22Rv1 (cell line): ENCODE data around the gene CAPN11.
"Not testable (repeated sequence)": the region's sequence is repeated elsewhere in the genome, so short reads cannot be mapped to it uniquely, and the experiment has no call there.

Experiments
- H3K27ac ChIP-seq: fragments of 450-650 bp; 2 replicates; pipeline ENCODE4 v1.5.1; 2017
- CTCF ChIP-seq: fragments of 450-650 bp; IDR thresholded peaks from 2 replicates; pipeline ENCODE4 v1.5.1; 2017; ENCODE audit warnings: mild to moderate bottlenecking
- ZFX ChIP-seq: fragments of 450-650 bp; IDR thresholded peaks from 2 replicates; pipeline ENCODE4 v1.6.1; 2017; ENCODE audit warnings: antibody characterized with exemption, borderline replicate concordance

The CAPN11 gene

GRCh38 chr6:44194326-44194725 is 35.7 kb downstream of the CAPN11 start:
- H3K27ac ChIP-seq: no peak overlapping the region

GRCh38 chr6:44196351-44196750 is 37.7 kb downstream of the CAPN11 start:
- not testable (repeated sequence) for H3K27ac ChIP-seq

More at GRCh38 chr6:44194326-44194725, 35.7 kb downstream of the CAPN11 start:
- TF ChIP-seq CTCF (no peak), ZFX (no peak)

- no peak for TF ChIP-seq CTCF
- no peak for TF ChIP-seq ZFX
- H3K27ac ChIP-seq: no peak overlapping the region
Measured at GRCh38 chr6:44198684-44199083, 40.1 kb downstream of the CAPN11 start.

- no peak for TF ChIP-seq ZFX
- TF ChIP-seq CTCF: no peak
- H3K27ac ChIP-seq: no peak overlapping the region
Measured at GRCh38 chr6:44199883-44200282, 41.3 kb downstream of the CAPN11 start.

GRCh38 chr6:44201200-44201599 is 42.6 kb downstream of the CAPN11 start:
- TF ChIP-seq CTCF (no peak), ZFX (no peak)
- no peak overlapping the region for H3K27ac ChIP-seq

GRCh38 chr6:44201638-44202303 is 43.2 kb downstream of the CAPN11 start:
- TF ChIP-seq CTCF: no peak
- TF ChIP-seq ZFX: no peak
- H3K27ac ChIP-seq: no peak overlapping the region

GRCh38 chr6:44202332-44202971 is 43.8 kb downstream of the CAPN11 start:
- no peak overlapping the region for H3K27ac ChIP-seq
- TF ChIP-seq ZFX (no peak), CTCF (no peak)
